Measurements from ENCODE around the gene AKR1B1.

GRCh38 chr7:134447383-134447782 lies 11.5 kb downstream of the AKR1B1 start:
- TF ChIP-seq CTCF (IDR thresholded peaks at IDR 0.05; ENCODE audit: extremely low read depth in 1 of 2, insufficient read depth in 1 of 2, low read depth in 1 of 2, low read length in 2 of 2) (no peak), MAX (IDR thresholded peaks at IDR 0.05; ENCODE audit: insufficient read depth, insufficient read length) (no peak), POLR2A (IDR thresholded peaks at IDR 0.05; ENCODE audit: low read depth, low read length) (no peak), EZH2 (IDR thresholded peaks at IDR 0.05; ENCODE audit: borderline replicate concordance, low read depth, low read length, severe bottlenecking) (no peak)

All from endothelial cell of umbilical vein (primary cell).